Suprapubic skin (tissue), 4 donors: ENCODE results near the gene CAMK4.

ENCODE experiments used
- EP300 ChIP-seq: sonication (generic); formaldehyde crosslinking; IDR thresholded peaks from one replicate; pipeline ENCODE4 v1.6.1; 2017; ENCODE audit warnings: antibody characterized with exemption
- POLR2AphosphoS5 ChIP-seq, 3 donors: sonication (generic); formaldehyde crosslinking; IDR thresholded peaks; one replicate each; pipeline ENCODE4 v1.6.1; 2017; ENCODE audit warnings: antibody characterized with exemption in 3 of 3

GRCh38 chr5:111321376-111321775, 97.2 kb downstream of the CAMK4 start:
- TF ChIP-seq EP300 = no peak
- no peak for TF ChIP-seq POLR2AphosphoS5 (IDR thresholded peaks at IDR 0.05)
